ENCODE data around the gene CXCR6.

DNA sequence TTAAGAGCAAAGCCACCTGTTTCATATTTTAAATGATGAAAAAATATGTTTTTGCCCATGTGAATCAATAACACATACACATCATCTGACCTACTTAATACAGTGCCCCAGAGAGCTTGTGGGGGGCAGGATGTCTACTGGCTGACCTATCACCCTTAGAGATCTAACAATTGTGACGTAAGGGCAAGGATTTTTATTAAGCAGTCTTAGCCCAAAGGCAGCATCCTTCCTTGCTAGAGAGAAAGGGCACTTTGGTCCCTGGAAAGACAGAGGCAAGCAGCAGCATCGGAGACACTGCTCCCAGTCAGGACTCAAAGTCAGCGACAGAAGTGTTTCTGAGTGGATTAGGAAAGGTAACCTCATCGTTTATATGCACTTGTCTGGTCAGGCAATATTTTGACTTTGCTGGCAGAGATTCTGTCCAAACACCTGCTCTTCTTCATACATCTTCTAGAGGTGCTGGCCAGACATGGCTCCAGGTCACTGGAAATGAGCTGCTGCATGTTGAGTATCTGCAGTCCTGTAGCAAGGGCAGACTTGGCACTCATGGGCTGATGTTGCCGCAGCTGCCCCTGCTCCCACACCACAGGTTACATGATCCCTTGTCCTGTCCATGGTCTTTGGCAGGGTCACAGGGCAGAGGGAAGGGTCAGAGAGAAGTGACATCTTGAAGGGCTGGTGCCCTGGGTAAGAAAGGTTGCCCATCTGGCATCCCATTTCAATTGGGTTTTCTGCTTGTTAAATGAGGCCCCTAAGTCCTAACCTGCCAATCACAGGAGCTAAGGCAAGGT, 1.8 kb downstream of the CXCR6 start:
- TF ChIP-seq EP300 (IDR thresholded peaks at IDR 0.05) = no peak
- no peak for TF ChIP-seq CTCF (IDR thresholded peaks at IDR 0.05)
- no peak for TF ChIP-seq POLR2A (IDR thresholded peaks at IDR 0.05)
- TF ChIP-seq POLR2AphosphoS5 (IDR thresholded peaks at IDR 0.05) = no peak
